Right cardiac atrium (tissue), 5 donors: ENCODE data around the gene USH1G. TPM values are rescaled to one million over a fixed set of nuclear protein-coding genes. Genes with fewer than 3 reads are reported as not detected.
"Not testable (repeated sequence)": the region's sequence is repeated elsewhere in the genome, so short reads cannot be mapped to it uniquely, and the experiment has no call there.

Source experiments
- ATAC-seq, 2 donors: fragments of 200-7000 bp; cut with Tn5 transposase; one replicate each; pipeline versions ENCODE4 v1.8.0 to v1.9.1; 2020; ENCODE audit warnings: moderate library complexity in 2 of 2, mild to moderate bottlenecking in 1 of 2
- DNase-seq, 3 donors: peaks; one replicate each; pipeline ENCODE4 v3.0.0-alpha.2; 2020
- H3K27ac ChIP-seq: one replicate; pipeline ENCODE4 v1.5.1; 2013; ENCODE audit warnings: mild to moderate bottlenecking, low read length, control low read depth, moderate library complexity
- H3K27me3 ChIP-seq: one replicate; pipeline ENCODE4 v1.6.1; 2013; ENCODE audit not compliant: control insufficient read depth, insufficient read depth
- H3K4me1 ChIP-seq: one replicate; pipeline ENCODE4 v1.6.1; 2013; ENCODE audit warnings: low read length; ENCODE audit not compliant: control insufficient read depth, insufficient read depth
- H3K4me3 ChIP-seq: one replicate; pipeline ENCODE4 v1.5.1; 2013; ENCODE audit warnings: low read length, control low read depth
- H3K9me3 ChIP-seq: one replicate; pipeline ENCODE4 v1.6.1; 2013; ENCODE audit warnings: low read length; ENCODE audit not compliant: control insufficient read depth
- WGBS: extraction: QIAGEN DNeasy Blood & Tissue Kit; methylation state at CpG from one replicate; pipeline ENCODE4 v1.1.7; 2013; 5-methylcytosine and 5-hydroxymethylcytosine counted together
- intact Hi-C, 4 donors: fragments of 100-400 bp; cut with DNase I; formaldehyde crosslinking; loops; one replicate each; pipeline versions ENCODE4 v1.11.0 to v1.14.0; 2022 to 2023
- long read RNA-seq, 4 donors: library from polyadenylated mRNA; unstranded; transcript quantifications; one replicate each; pipeline ENCODE4 v2.0.0, GENCODE V29; 2020 to 2021
- polyA plus RNA-seq: library from polyadenylated mRNA; stranded (reverse); fragments of 200-250 nt; gene quantifications from one replicate; pipeline ENCODE4 v1.2.3, GENCODE V29; 2013
- total RNA-seq, 4 donors: library from RNA; stranded (reverse); fragmentation: NEBNext Ultra II Directional; extraction: Animal tissue kit (Norgen Biotek cat#: 25700); gene quantifications; one replicate each; pipeline ENCODE4 v1.2.1, GENCODE V29; 2021
- donor health status: healthy with polysubstance abuse.
- donor health status: DM: no; HTN: yes; CAD: no.
- donor health status: DM: no; HTN: no; CAD: no.
- donor health status: DM: no; HTN: yes; CAD: no; lungs with severe emphysema.
- donor health status: DM: yes; HTN: yes; CAD: no.

USH1G gene
- total RNA-seq (under 1 TPM; 0.06 to 0.59 (median 0.27) TPM), polyA plus RNA-seq (0.23 TPM)
- long read RNA-seq, donor 1, result 0 reads
- long read RNA-seq, donor 2, partial matches to known transcripts, result 0 of 4 reads
- long read RNA-seq, donor 2, other reads (novel, unspliced or antisense), result 0 of 4 reads
- long read RNA-seq, donor 3, partial matches to known transcripts, result 0 of 1 reads
- long read RNA-seq, donor 3, other reads (novel, unspliced or antisense), result 0 of 1 reads
- long read RNA-seq, donor 4, result 0 reads

GRCh38 chr17:74922694-74923537 is at the start of gene USH1G:
TSS of gene USH1G (minus strand) at chr17:74923255. CDS start at chr17:74923073, 182 bp downstream.
- DNase-seq (peak in 1 of 3 donors; percentile 65), ATAC-seq (peak; percentile 4 to 26)
- H3K9me3 ChIP-seq, result no peaks in the 10 kb centered on the region
- no peaks in the 10 kb centered on the region for H3K4me1 ChIP-seq
- intact Hi-C loops, result no loop called here
- no peaks in the 10 kb centered on the region for H3K27me3 ChIP-seq
- peak within 1 kb of the TSS; percentile 8 for H3K4me3 ChIP-seq
- 5% methylated on average over 57 of the region's 57 CpGs for WGBS
- H3K27ac ChIP-seq, result no peak within 1 kb of the TSS

GRCh38 chr17:74972107-74972972 is 49.3 kb upstream of the USH1G start, which contains the start of gene HID1:
TSS of gene HID1 (minus strand) at chr17:74972759. CDS start at chr17:74972656, 103 bp downstream.
- WGBS, result 1% methylated on average over 95 of the region's 95 CpGs
- no peaks in the 10 kb centered on the region for H3K27me3 ChIP-seq
- intact Hi-C loops, result no loop called here
- H3K4me3 ChIP-seq, result peak within 1 kb of the TSS; percentile 67
- no peaks in the 10 kb centered on the region for H3K4me1 ChIP-seq
- H3K27ac ChIP-seq, result no peak within 1 kb of the TSS
- DNase-seq (peak; percentile 65 to 86 (median 84)), ATAC-seq (peak; percentile 75 to 76)
- H3K9me3 ChIP-seq, result no peaks in the 10 kb centered on the region

DNA sequence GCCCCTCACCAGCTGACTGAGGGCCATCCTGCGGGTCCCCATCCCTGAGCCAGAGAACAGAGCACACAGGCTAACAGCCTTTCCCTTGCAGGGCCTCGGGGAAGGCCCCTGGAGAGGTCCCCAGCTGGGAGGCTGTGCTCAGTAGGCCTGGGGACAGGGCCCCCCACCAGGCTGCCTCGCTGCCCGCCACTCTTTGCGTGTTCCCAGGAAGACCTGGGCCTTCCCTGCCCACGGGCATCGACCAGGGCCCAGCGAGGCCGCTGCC is 48.7 kb upstream of the USH1G start:
- no peak for DNase-seq
- Histone ChIP-seq H3K4me1 (no peaks in the 10 kb centered on the region), H3K9me3 (no peaks in the 10 kb centered on the region), H3K27ac (no peak overlapping the region), H3K4me3 (peak overlapping the region; percentile 67), H3K27me3 (no peaks in the 10 kb centered on the region)
- intact Hi-C loops, result no loop called here
- no peak for ATAC-seq
- 22% methylated on average over 9 of the region's 9 CpGs for WGBS

DNA sequence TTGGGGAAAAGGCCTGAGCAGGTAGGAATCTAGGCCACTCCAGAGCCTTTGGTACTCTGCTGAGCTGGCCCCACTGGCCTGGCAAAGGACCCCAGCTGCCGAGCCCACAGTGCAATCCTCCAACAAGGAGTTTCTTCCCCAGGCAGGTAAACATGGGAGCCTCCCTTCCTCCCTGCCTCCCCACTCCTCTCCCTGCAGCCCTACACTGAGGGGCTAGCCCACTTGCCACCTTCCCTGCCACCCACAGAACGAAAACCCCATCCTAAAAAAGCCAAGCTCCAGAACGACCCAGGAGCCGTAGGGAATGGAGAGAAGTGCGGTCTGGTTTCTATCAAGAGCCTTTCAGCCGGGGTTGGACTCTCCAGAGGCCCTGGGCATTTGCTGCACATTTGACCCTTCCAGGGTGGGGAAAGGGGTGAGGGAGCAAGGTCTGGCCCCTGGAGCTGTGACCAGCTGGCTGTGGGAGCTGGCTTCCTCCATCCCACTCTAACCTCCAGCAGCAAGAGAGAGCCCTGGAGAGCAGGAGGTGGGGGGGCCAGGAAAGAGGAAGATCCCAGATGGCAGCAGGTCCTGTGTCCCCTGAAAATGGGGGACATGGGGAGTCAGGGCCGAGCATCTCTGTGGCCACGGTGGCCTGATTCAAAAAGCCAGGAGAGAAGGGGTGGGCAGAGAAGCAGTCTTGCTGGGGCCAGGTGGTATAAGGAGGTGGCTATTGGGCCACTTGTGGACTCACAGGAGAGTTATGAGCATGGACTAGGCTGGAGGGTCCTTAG is 48.2 kb upstream of the USH1G start:
- H3K4me1 ChIP-seq, result no peaks in the 10 kb centered on the region
- DNase-seq (peak in 1 of 3 donors; percentile 31), ATAC-seq (peak in 1 of 2 donors; percentile 2)
- H3K4me3 ChIP-seq, result peak overlapping the region; percentile 67
- H3K27me3 ChIP-seq, result no peaks in the 10 kb centered on the region
- H3K27ac ChIP-seq, result peak overlapping the region; percentile 60
- no peaks in the 10 kb centered on the region for H3K9me3 ChIP-seq
- intact Hi-C loops, result no loop called here
- 64% methylated on average over 8 of the region's 8 CpGs for WGBS

DNA sequence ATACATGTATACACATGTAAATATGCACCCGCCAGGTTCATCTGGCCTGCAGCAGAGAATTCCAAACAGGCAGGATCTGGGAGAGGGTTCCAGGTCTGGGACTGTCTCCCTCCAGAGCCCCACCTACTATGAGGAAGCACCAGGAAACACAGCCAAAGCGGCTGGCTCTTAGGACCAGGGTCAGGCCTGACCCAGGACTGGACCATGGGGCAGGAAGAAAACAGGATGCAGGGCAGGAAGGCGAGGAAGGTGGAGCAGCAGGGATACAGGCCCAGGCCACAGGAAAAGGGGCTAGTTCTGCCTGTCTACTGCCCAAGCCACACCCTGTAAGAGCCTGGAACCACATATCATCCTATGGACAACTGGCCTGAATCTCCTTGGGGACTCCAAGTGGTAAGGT is 47.3 kb upstream of the USH1G start:
- peak overlapping the region; percentile 21 for H3K4me3 ChIP-seq
- no peaks in the 10 kb centered on the region for H3K27me3 ChIP-seq
- H3K27ac ChIP-seq, result peak overlapping the region; percentile 60
- H3K9me3 ChIP-seq, result no peaks in the 10 kb centered on the region
- WGBS, result 75% methylated on average over 3 of the region's 3 CpGs
- intact Hi-C loops, result no loop called here
- no peaks in the 10 kb centered on the region for H3K4me1 ChIP-seq
- peak; percentile 63 to 78 for ATAC-seq
- peak in 1 of 3 donors; percentile 53 for DNase-seq

- DNase-seq, H3K4me1 ChIP-seq, H3K4me3 ChIP-seq, H3K27me3 ChIP-seq, ATAC-seq, H3K27ac ChIP-seq, H3K9me3 ChIP-seq: not testable (repeated sequence)
- WGBS, result 90% methylated on average over 5 of the region's 5 CpGs
- intact Hi-C loops, result loop anchor here in 1 of 4 donors (10.0 kb wide), 1 partner anchor 55 kb away; no protein-coding TSS in a partner anchor
Measured at GRCh38 chr17:74969501-74969900, 46.4 kb upstream of the USH1G start.

DNA sequence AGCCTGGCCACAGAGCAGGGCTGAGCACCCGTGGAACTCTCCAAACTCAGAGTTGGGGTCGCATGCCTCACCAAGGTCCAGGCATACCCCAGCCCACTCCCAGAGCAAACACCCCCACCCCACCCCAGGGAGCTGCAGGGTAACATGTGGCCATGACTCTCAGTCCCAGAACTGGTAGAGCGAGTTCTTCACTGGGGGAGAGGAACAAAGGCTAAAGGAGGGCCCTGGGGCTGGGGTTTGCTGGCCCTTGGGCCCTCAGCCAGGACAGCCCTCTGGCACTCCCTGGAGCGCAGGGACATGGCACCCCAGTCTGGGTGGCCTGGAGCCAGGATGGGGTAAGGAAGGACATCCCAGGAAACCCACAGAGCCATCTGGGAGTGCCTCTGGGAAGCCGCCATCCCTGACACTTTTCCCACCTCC is 45.3 kb upstream of the USH1G start:
- no peak overlapping the region for H3K4me3 ChIP-seq
- no peak overlapping the region for H3K27ac ChIP-seq
- WGBS, result 80% methylated on average over 5 of the region's 5 CpGs
- ATAC-seq (no peak), DNase-seq (peak in 1 of 3 donors; percentile 31)
- H3K4me1 ChIP-seq, result no peaks in the 10 kb centered on the region
- H3K9me3 ChIP-seq, result no peaks in the 10 kb centered on the region
- no peaks in the 10 kb centered on the region for H3K27me3 ChIP-seq
- intact Hi-C loops, result loop anchor here in 1 of 4 donors (10.0 kb wide), 1 partner anchor 56 kb away; no protein-coding TSS in a partner anchor

DNA sequence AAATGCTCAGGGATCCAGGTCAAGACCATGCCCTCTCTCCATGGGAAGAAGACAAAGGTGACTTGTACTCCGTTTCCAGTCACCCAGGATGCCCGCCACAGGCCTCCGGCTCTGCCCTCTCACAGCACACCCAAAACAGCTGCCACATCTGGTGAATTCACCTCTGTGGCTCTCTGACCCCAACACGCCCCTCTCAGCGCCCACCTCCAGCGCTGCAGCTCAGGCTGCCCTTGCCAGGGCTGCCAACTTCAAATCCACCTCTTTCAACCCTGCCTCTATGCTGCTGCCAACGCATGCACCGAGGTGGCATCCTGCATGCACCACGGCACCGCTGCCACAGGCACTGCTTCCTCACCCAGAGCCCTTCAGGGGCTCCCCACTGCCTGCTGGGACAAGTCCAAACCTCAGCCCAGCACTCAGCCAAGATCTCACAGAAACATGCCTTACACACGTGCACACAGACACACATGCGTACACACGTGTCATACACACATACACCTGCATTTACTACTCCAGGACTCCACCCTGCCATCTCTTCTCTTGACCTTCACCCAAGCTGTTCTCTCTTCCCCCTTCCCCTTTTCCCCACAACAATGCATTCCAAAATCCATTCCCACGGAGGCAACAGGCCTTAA is 42.0 kb upstream of the USH1G start:
- H3K4me1 ChIP-seq, result no peaks in the 10 kb centered on the region
- intact Hi-C loops, result loop anchor here in 3 of 4 donors (5.0 to 10.0 kb wide), 3 partner anchors 47 to 237 kb away; partner anchors contain the start of gene MRPL58 (in 1 of the 3)
- H3K4me3 ChIP-seq, result no peak overlapping the region
- no peak overlapping the region for H3K27ac ChIP-seq
- H3K27me3 ChIP-seq, result no peaks in the 10 kb centered on the region
- H3K9me3 ChIP-seq, result no peaks in the 10 kb centered on the region
- 88% methylated on average over 14 of the region's 14 CpGs for WGBS
- DNase-seq, result peak in 1 of 3 donors; percentile 17
- no peak for ATAC-seq

DNA sequence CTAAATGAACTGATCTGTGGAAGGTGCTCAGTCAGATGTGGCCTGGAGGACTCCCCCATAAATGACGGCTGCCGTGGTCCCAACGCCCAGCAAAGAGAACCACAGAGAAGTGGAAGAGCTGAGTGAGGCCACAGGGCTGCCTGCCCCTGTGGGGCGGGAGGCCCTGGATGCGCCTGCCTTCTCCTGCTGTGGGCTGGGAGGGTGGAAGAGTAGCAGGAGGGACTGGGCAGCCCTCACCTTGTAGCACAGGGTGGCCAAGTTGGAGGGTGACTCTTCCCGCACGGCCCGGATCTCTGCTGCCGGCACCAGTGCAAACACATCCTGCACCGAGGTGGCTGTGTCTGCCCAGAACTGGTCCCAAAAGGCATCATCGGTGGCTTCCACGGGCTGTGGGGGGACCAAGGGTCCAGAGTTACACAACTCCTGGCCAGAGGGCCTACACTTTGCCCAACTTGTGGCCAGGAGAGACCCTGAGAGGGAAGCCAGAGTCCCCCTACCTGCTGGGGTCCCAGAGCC is 41.2 kb upstream of the USH1G start:
- WGBS, result 88% methylated on average over 12 of the region's 12 CpGs
- DNase-seq, result peak in 1 of 3 donors; percentile 33
- ATAC-seq, result no peak
- Histone ChIP-seq H3K4me3 (no peak overlapping the region), H3K27ac (no peak overlapping the region), H3K9me3 (no peaks in the 10 kb centered on the region), H3K27me3 (no peaks in the 10 kb centered on the region), H3K4me1 (no peaks in the 10 kb centered on the region)
- intact Hi-C loops, result loop anchor here in 3 of 4 donors (5.0 to 10.0 kb wide), 3 partner anchors 48 to 238 kb away; partner anchors contain the start of gene MRPL58 (in 1 of the 3)
